ENCODE results near the gene IGF2. TPM values are rescaled to one million over a fixed set of nuclear protein-coding genes. Genes with fewer than 3 reads are reported as not detected.

IGF2 gene
- total and polyA plus RNA-seq, 2 of the 8 experiments (the other 6 are each of a cell fraction or from before 2014, with no cell fraction given): 0.74 to 1.5 TPM

DNA sequence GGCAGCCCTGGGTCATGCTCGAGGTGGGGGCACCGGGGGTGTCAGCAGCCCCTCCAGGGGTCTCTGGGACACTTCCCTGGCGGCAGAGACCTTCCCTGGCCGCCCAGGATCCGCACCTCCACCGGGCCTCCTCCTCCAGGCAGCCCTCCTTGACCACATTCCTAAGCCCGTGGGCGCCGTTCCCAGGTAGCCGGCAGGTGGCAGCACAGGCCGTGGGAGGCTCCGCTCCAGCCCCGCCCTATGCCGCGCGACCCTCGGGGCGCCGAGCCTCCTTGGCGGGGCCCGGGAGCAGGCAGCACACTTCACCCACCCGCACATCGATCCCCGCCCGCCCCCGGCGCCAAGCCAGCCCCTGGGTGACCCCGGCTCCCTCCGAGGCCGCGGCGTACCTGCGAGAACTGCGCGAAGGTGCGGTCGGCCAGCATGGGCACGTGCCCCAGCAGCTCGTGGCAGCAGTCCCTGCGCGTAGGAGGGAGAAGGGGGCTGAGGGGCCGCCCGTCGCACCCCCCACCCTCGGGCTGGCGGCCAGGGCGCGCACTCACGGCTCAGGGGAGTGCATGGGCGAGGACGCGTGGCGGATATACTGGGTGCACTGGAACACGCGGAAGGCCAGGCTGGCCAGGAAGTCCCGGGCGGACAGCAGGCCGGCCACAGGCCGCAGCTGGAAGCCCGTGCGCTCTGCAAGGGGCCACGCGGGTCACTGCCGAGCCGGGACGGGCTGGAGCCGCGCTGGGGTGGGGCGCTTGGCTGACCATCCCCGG, 27.1 kb upstream of the IGF2 start (continued):
- TF ChIP-seq EP300 (IDR thresholded peaks at IDR 0.05; ENCODE audit: borderline replicate concordance in 1 of 2, low read depth in 2 of 2, low read length in 2 of 2) (no peak), RBBP5 (IDR thresholded peaks at IDR 0.05; ENCODE audit: borderline replicate concordance, low read depth, low read length) (no peak), HDAC6 (IDR thresholded peaks at IDR 0.05; ENCODE audit: low read depth, low read length) (no peak), GABPA (IDR thresholded peaks at IDR 0.05; ENCODE audit: borderline replicate concordance, insufficient read depth, low read length) (no peak), BRCA1 (IDR thresholded peaks at IDR 0.05; ENCODE audit: low read depth, low read length) (no peak), POU5F1 (IDR thresholded peaks at IDR 0.05; ENCODE audit: low read depth, low read length) (no peak), NANOG (IDR thresholded peaks at IDR 0.05; ENCODE audit: insufficient read depth, low read depth, low read length, poor library complexity, severe bottlenecking) (no peak), CHD2 (IDR thresholded peaks at IDR 0.05; ENCODE audit: low read length) (no peak), PHF8 (conservative IDR thresholded peaks at IDR 0.05; ENCODE audit: low read depth, low read length) (no peak), TCF12 (IDR thresholded peaks at IDR 0.05; ENCODE audit: low read depth, low read length) (no peak)

All from H1 (cell line).